Loucy (cell line): ENCODE data around the gene ERMN.

Experiments
- EZH2phosphoT487 ChIP-seq: fragments of 200-600 bp; IDR thresholded peaks from 2 replicates; pipeline ENCODE4 v1.6.1; 2018; ENCODE audit warnings: antibody characterized with exemption, mild to moderate bottlenecking, moderate library complexity, borderline replicate concordance
- TF ChIP-seq, protein P1 (sequence below): fragments of 200-600 bp; sonication (generic); conservative IDR thresholded peaks from 2 replicates; pipeline ENCODE4 v1.5.1; 2014; ENCODE audit warnings: mild to moderate bottlenecking, antibody characterized with exemption, low read length

DNA sequence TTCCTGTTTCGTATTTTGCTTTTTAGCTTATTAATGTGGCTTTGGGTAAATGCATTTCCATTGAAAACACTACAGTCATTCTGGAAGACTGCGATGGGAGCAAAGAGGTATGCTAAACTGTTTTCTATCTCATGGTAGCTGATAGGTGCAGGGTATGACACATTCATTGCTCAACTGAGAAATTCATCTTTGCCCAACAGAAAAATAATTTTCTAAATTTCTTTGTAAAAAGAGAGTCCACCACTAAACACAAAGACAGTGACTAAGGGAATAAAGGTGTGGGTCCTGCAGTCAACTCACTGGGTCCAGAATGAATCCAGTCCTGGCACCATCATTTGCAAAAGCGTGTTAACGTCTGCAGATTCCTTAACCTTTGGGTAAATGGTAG is 19.9 kb downstream of the ERMN start:
- TF ChIP-seq, protein P1, sequence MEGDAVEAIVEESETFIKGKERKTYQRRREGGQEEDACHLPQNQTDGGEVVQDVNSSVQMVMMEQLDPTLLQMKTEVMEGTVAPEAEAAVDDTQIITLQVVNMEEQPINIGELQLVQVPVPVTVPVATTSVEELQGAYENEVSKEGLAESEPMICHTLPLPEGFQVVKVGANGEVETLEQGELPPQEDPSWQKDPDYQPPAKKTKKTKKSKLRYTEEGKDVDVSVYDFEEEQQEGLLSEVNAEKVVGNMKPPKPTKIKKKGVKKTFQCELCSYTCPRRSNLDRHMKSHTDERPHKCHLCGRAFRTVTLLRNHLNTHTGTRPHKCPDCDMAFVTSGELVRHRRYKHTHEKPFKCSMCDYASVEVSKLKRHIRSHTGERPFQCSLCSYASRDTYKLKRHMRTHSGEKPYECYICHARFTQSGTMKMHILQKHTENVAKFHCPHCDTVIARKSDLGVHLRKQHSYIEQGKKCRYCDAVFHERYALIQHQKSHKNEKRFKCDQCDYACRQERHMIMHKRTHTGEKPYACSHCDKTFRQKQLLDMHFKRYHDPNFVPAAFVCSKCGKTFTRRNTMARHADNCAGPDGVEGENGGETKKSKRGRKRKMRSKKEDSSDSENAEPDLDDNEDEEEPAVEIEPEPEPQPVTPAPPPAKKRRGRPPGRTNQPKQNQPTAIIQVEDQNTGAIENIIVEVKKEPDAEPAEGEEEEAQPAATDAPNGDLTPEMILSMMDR, result no peak
- TF ChIP-seq EZH2phosphoT487, result no peak
